Fibroblast of lung (primary cell): ENCODE data around the gene HS1BP3. TPM values are rescaled to one million over a fixed set of nuclear protein-coding genes. Genes with fewer than 3 reads are reported as not detected.

Source experiments
- DNase-seq, 2 donors: peaks; one replicate each; pipeline versions ENCODE4 v3.0.0 to v3.0.0-alpha.2; 2010; ENCODE audit warnings: low read depth in 2 of 2
- H2AFZ ChIP-seq: 2 replicates; pipeline ENCODE4 v1.5.1; 2012; ENCODE audit warnings: low read length, control low read depth, inconsistent platforms
- H3K27ac ChIP-seq: 2 replicates; pipeline ENCODE4 v1.5.1; 2011; ENCODE audit warnings: low read length, control low read depth; ENCODE audit not compliant: insufficient read depth
- H3K27me3 ChIP-seq: 2 replicates; pipeline ENCODE4 v1.5.1; 2011; ENCODE audit warnings: mild to moderate bottlenecking, low read length; ENCODE audit not compliant: control insufficient read depth, insufficient read depth
- H3K36me3 ChIP-seq: 2 replicates; pipeline ENCODE4 v1.5.1; 2011; ENCODE audit warnings: low read length; ENCODE audit not compliant: control insufficient read depth, insufficient read depth
- H3K4me1 ChIP-seq: 2 replicates; pipeline ENCODE4 v1.5.1; 2011; ENCODE audit warnings: low read length; ENCODE audit not compliant: control insufficient read depth, insufficient read depth; ENCODE audit errors: extremely low read depth
- H3K4me2 ChIP-seq: 2 replicates; pipeline ENCODE4 v1.5.1; 2011; ENCODE audit warnings: low read length, control low read depth; ENCODE audit not compliant: insufficient read depth; ENCODE audit errors: extremely low read depth
- H3K4me3 ChIP-seq, 4 experiments: fragments of 200-600 bp in 1 of 4; sonication (generic) in 1 of 4; replicated peaks in 1 of 4; 2 replicates each; pipeline ENCODE4 v1.5.1; 2011 to 2016; ENCODE audit warnings: low read length in 4 of 4, low read depth in 3 of 4, mild to moderate bottlenecking in 3 of 4, control low read depth in 2 of 4, inconsistent platforms in 1 of 4, mixed read lengths in 1 of 4; ENCODE audit not compliant: insufficient read depth in 1 of 4; ENCODE audit errors: control extremely low read depth in 1 of 4
- H3K79me2 ChIP-seq: 2 replicates; pipeline ENCODE4 v1.5.1; 2012; ENCODE audit warnings: mild to moderate bottlenecking, low read length, inconsistent platforms; ENCODE audit not compliant: control insufficient read depth, insufficient read depth
- H3K9ac ChIP-seq: 2 replicates; pipeline ENCODE4 v1.5.1; 2011; ENCODE audit warnings: mild to moderate bottlenecking, low read length, control low read depth; ENCODE audit not compliant: insufficient read depth
- H3K9me3 ChIP-seq: 2 replicates; pipeline ENCODE4 v1.5.1; 2012; ENCODE audit warnings: low read depth, low read length; ENCODE audit not compliant: control insufficient read depth, insufficient read depth
- H4K20me1 ChIP-seq: 2 replicates; pipeline ENCODE4 v1.5.1; 2011; ENCODE audit warnings: low read length; ENCODE audit not compliant: control insufficient read depth, insufficient read depth; ENCODE audit errors: extremely low read depth
- EZH2 ChIP-seq: IDR thresholded peaks from 2 replicates; pipeline ENCODE4 v1.5.1; 2012; ENCODE audit warnings: low read length, control low read depth, mild to moderate bottlenecking; ENCODE audit errors: missing control alignments
- polyA plus RNA-seq, 2 donors: library from polyadenylated mRNA; depleted of rRNA in 1 of 2; stranded (reverse) in 1 of 2; unstranded in 1 of 2; fragments of >200 nt; gene quantifications; 2 replicates each; pipeline ENCODE4 v1.2.1, GENCODE V29; 2011 to 2012; ENCODE audit warnings: missing spikeins in 1 of 2
- total RNA-seq: library from RNA; depleted of rRNA; stranded (reverse); fragments of >200 nt; gene quantifications from 2 replicates; pipeline ENCODE4 v1.2.1, GENCODE V29; 2014
- TF ChIP-seq, protein P1 (sequence below), 2 donors: IDR thresholded peaks in 1 of 2; conservative IDR thresholded peaks in 1 of 2; 1 replicate in 1 of 2; 2 replicates in 1 of 2; pipeline ENCODE4 v1.5.1; 2011 to 2012; ENCODE audit warnings: low read length in 2 of 2, control low read depth in 1 of 2, inconsistent platforms in 1 of 2, low read depth in 1 of 2, mild to moderate bottlenecking in 1 of 2

Gene HS1BP3
- total and polyA plus RNA-seq, 2 donors (not counting 1 experiment from before 2014, with no cell fraction given), result 17.8 to 38.1 TPM

DNA sequence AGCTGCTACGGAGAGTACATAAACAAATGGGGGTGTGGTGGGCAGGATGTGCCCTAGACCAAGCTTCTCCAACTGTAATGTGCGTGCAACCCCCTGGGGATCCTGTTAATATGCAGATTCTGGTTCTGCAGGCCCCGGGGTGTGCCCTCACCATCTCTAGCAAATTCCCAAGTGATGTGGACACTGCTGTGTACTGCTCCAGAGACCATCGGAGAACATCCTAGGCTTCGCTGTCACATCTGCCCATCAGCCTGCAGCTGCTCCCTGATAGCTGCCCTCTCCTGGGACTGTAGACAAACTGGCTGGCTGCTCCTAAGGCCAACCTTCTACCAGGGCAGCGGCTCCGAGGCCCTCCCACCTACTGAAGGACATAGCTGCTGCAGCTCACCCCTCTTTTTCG is 3.2 kb downstream of the HS1BP3 start:
- Histone ChIP-seq H2AFZ (no peak overlapping the region), H3K27ac (no peak overlapping the region), H3K36me3 (peaks cover 9% of the 10 kb centered on the region), H3K4me2 (no peak overlapping the region), H3K4me3 (no peak overlapping the region), H3K9ac (no peak overlapping the region), H3K4me1 (peaks cover 9% of the 10 kb centered on the region), H3K27me3 (no peaks in the 10 kb centered on the region), H4K20me1 (no peaks in the 10 kb centered on the region), H3K79me2 (peaks cover 24% of the 10 kb centered on the region), H3K9me3 (no peaks in the 10 kb centered on the region)
- DNase-seq, result no peak
- TF ChIP-seq, protein P1, sequence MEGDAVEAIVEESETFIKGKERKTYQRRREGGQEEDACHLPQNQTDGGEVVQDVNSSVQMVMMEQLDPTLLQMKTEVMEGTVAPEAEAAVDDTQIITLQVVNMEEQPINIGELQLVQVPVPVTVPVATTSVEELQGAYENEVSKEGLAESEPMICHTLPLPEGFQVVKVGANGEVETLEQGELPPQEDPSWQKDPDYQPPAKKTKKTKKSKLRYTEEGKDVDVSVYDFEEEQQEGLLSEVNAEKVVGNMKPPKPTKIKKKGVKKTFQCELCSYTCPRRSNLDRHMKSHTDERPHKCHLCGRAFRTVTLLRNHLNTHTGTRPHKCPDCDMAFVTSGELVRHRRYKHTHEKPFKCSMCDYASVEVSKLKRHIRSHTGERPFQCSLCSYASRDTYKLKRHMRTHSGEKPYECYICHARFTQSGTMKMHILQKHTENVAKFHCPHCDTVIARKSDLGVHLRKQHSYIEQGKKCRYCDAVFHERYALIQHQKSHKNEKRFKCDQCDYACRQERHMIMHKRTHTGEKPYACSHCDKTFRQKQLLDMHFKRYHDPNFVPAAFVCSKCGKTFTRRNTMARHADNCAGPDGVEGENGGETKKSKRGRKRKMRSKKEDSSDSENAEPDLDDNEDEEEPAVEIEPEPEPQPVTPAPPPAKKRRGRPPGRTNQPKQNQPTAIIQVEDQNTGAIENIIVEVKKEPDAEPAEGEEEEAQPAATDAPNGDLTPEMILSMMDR (conservative IDR thresholded peaks at IDR 0.05 in 1 of 2, IDR thresholded peaks at IDR 0.05 in 1 of 2; ENCODE audit: low read depth in 1 of 2, low read length in 2 of 2), result no peak
- no peak for TF ChIP-seq EZH2

DNA sequence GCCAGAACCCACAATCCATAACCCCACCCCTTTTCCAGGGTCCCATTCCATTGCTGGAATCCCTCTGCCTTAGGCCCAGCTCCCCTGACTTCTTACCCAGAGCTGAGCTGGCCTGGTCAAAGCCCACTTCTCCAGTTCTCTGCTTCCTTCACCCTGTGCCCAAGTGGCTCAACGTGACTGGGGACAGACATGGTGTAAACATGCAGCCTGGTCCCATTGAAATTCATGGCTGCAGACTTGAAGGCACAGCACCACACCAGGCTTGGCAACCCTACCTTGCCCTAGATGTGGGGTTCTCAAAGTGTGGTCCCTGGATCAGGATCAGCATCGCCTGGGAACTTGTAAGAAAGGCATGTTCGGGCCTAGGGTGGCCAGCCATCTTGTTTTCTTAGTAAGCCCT is 3.7 kb downstream of the HS1BP3 start:
- H2AFZ ChIP-seq, result no peak overlapping the region
- H3K27me3 ChIP-seq, result no peaks in the 10 kb centered on the region
- H3K4me3 ChIP-seq, result no peak overlapping the region
- H3K79me2 ChIP-seq, result peaks cover 24% of the 10 kb centered on the region
- TF ChIP-seq, protein P1 (conservative IDR thresholded peaks at IDR 0.05 in 1 of 2, IDR thresholded peaks at IDR 0.05 in 1 of 2; ENCODE audit: low read depth in 1 of 2, low read length in 2 of 2), result no peak
- no peak for TF ChIP-seq EZH2
- no peak overlapping the region for H3K9ac ChIP-seq
- DNase-seq, result no peak
- H3K36me3 ChIP-seq, result peaks cover 10% of the 10 kb centered on the region
- no peak overlapping the region for H3K27ac ChIP-seq
- no peaks in the 10 kb centered on the region for H3K9me3 ChIP-seq
- peaks cover 10% of the 10 kb centered on the region for H3K4me1 ChIP-seq
- H3K4me2 ChIP-seq, result no peak overlapping the region
- no peaks in the 10 kb centered on the region for H4K20me1 ChIP-seq

DNA sequence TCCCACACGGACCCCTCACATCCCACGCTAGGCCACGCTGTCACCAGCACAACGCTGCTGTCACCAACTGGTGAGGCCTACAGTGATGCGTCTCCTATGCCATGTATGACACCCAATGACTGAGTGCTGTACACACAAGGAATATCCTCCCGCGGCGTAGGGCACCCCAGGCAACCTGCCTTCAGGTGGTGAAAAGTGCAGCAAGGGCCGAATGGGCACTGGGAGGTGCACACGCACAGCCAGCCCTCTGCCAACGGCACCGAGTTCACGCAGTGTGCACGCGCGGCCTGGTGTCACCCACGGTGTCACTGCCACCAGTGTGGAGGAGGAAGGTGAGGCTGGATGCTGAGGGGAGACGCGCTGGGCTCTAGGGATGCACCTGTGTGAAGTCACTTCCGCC is 4.5 kb downstream of the HS1BP3 start:
- Histone ChIP-seq H3K4me1 (peaks cover 15% of the 10 kb centered on the region), H3K79me2 (peaks cover 24% of the 10 kb centered on the region), H3K36me3 (peaks cover 17% of the 10 kb centered on the region), H3K9ac (no peak overlapping the region), H2AFZ (no peak overlapping the region), H4K20me1 (no peaks in the 10 kb centered on the region), H3K9me3 (no peaks in the 10 kb centered on the region), H3K27me3 (no peaks in the 10 kb centered on the region), H3K27ac (no peak overlapping the region), H3K4me2 (no peak overlapping the region), H3K4me3 (no peak overlapping the region)
- no peak for DNase-seq
- no peak for TF ChIP-seq EZH2
- TF ChIP-seq, protein P1 (conservative IDR thresholded peaks at IDR 0.05 in 1 of 2, IDR thresholded peaks at IDR 0.05 in 1 of 2; ENCODE audit: low read depth in 1 of 2, low read length in 2 of 2), result no peak
